H1 (cell line): ENCODE data around the gene HENMT1. TPM values are rescaled to one million over a fixed set of nuclear protein-coding genes. Genes with fewer than 3 reads are reported as not detected.

Experiments used
- CTCF ChIA-PET: fragments of 300-600 bp; sonication (Branson Sonifier 250); formaldehyde crosslinking; loops from one replicate; lab custom pipeline; 2021; ENCODE audit not compliant: partially characterized antibody; lab: Charles Lee
- POLR2A ChIA-PET: fragments of 300-600 bp; sonication (Branson Sonifier 250); formaldehyde crosslinking; loops from one replicate; lab custom pipeline; 2021; ENCODE audit warnings: inconsistent platforms; ENCODE audit not compliant: partially characterized antibody; lab: Charles Lee
- DNase-seq, 2 experiments: peaks; one replicate each; pipeline versions ENCODE4 v3.0.0 to v3.0.0-alpha.2; 2010 to 2022; ENCODE audit warnings: low spot score in 2 of 2, low read depth in 1 of 2, mixed read lengths in 1 of 2
- FAIRE-seq: peaks from 2 replicates; lab custom pipeline; 2011; peaks lifted over from hg19 to GRCh38; lab: Jason Lieb, UNC
- H2AFZ ChIP-seq: 2 replicates; pipeline ENCODE4 v1.8.1; 2012; ENCODE audit warnings: low read length, inconsistent platforms
- H2AK5ac ChIP-seq: 2 replicates; pipeline ENCODE4 v1.6.1; 2013; ENCODE audit warnings: low read depth, low read length
- H2BK120ac ChIP-seq: replicated peaks from 2 replicates; pipeline ENCODE3; 2013; ENCODE audit warnings: low read depth, low read length, inconsistent platforms
- H2BK12ac ChIP-seq: 2 replicates; pipeline ENCODE4 v1.6.1; 2013; ENCODE audit warnings: low read depth, low read length
- H2BK15ac ChIP-seq: 2 replicates; pipeline ENCODE4 v1.6.1; 2013; ENCODE audit warnings: low read length
- H2BK20ac ChIP-seq: 2 replicates; pipeline ENCODE4 v1.6.1; 2013; ENCODE audit warnings: low read length
- H2BK5ac ChIP-seq: 2 replicates; pipeline ENCODE4 v1.6.1; 2013; ENCODE audit warnings: low read depth, low read length
- H3K14ac ChIP-seq: 2 replicates; pipeline ENCODE4 v1.6.1; 2013; ENCODE audit warnings: inconsistent platforms; ENCODE audit not compliant: insufficient read length
- H3K18ac ChIP-seq: 2 replicates; pipeline ENCODE4 v1.6.1; 2013; ENCODE audit warnings: low read length; ENCODE audit errors: extremely low read depth
- H3K23ac ChIP-seq: 2 replicates; pipeline ENCODE4 v1.6.1; 2013; ENCODE audit warnings: inconsistent platforms; ENCODE audit not compliant: insufficient read length
- H3K23me2 ChIP-seq: 2 replicates; pipeline ENCODE4 v1.6.1; 2013; ENCODE audit warnings: low read depth, low read length
- H3K27ac ChIP-seq: 2 replicates; pipeline ENCODE4 v1.6.1; 2011; ENCODE audit warnings: low read depth, low read length, inconsistent platforms
- H3K27me3 ChIP-seq, 4 experiments: replicated peaks in 1 of 4; 1 replicate in 1 of 4; 2 replicates in 3 of 4; pipeline versions ENCODE4 v1.6.1 to v1.8.1; 2011 to 2013; ENCODE audit warnings: low read length in 3 of 4, mild to moderate bottlenecking in 3 of 4, inconsistent platforms in 2 of 4, mixed read lengths in 2 of 4, moderate library complexity in 1 of 4; ENCODE audit not compliant: control insufficient read depth in 3 of 4, insufficient read depth in 3 of 4; ENCODE audit errors: extremely low read depth in 1 of 4
- H3K36me3 ChIP-seq, 4 experiments: 2 replicates each; pipeline versions ENCODE4 v1.6.1 to v1.8.1; 2011 to 2013; ENCODE audit warnings: mild to moderate bottlenecking in 4 of 4, low read length in 3 of 4, moderate library complexity in 2 of 4, control low read depth in 1 of 4, inconsistent platforms in 1 of 4; ENCODE audit not compliant: insufficient read depth in 4 of 4, control insufficient read depth in 2 of 4
- H3K4ac ChIP-seq: replicated peaks from 2 replicates; pipeline ENCODE3; 2013; ENCODE audit warnings: low read length, low read depth, mixed read lengths, inconsistent platforms; ENCODE audit not compliant: insufficient read length
- H3K4me1 ChIP-seq, 4 experiments: replicated peaks in 1 of 4; 1 replicate in 1 of 4; 2 replicates in 3 of 4; pipeline versions ENCODE4 v1.6.1 to v1.8.1; 2011 to 2013; ENCODE audit warnings: low read length in 3 of 4, inconsistent platforms in 2 of 4, mixed read lengths in 1 of 4; ENCODE audit not compliant: insufficient read depth in 4 of 4, control insufficient read depth in 3 of 4
- H3K4me2 ChIP-seq, 2 experiments: 2 replicates each; pipeline versions ENCODE4 v1.6.1 to v1.8.1; 2011 to 2013; ENCODE audit warnings: low read depth in 2 of 2, low read length in 2 of 2, control low read depth in 1 of 2, inconsistent platforms in 1 of 2, mild to moderate bottlenecking in 1 of 2; ENCODE audit not compliant: insufficient read depth in 1 of 2
- H3K4me3 ChIP-seq, 4 experiments: fragments of 200-600, 300-600 bp in 1 of 4; sonication (generic), shearing (Covaris generic), sonication (Bioruptor Twin) in 1 of 4; 2 replicates each; pipeline versions ENCODE4 v1.5.1 to v1.8.1; 2011 to 2016; ENCODE audit warnings: low read length in 4 of 4, low read depth in 3 of 4, control low read depth in 2 of 4, inconsistent platforms in 2 of 4, mild to moderate bottlenecking in 2 of 4, mixed read lengths in 1 of 4, moderate library complexity in 1 of 4; ENCODE audit not compliant: insufficient read depth in 2 of 4; ENCODE audit errors: extremely low read depth in 1 of 4
- H3K56ac ChIP-seq: replicated peaks from 2 replicates; pipeline ENCODE3; 2013; ENCODE audit warnings: low read depth, mild to moderate bottlenecking, mixed read lengths, low read length, inconsistent platforms; ENCODE audit not compliant: insufficient read length
- H3K79me1 ChIP-seq: 2 replicates; pipeline ENCODE4 v1.6.1; 2013; ENCODE audit warnings: low read depth, low read length, control low read depth
- H3K79me2 ChIP-seq, 2 experiments: 2 replicates each; pipeline versions ENCODE4 v1.6.1 to v1.8.1; 2012 to 2013; ENCODE audit warnings: low read length in 2 of 2, mild to moderate bottlenecking in 2 of 2, inconsistent platforms in 1 of 2; ENCODE audit not compliant: insufficient read depth in 2 of 2, control insufficient read depth in 1 of 2
- H3K9ac ChIP-seq, 4 experiments: replicated peaks in 1 of 4; 1 replicate in 1 of 4; 2 replicates in 3 of 4; pipeline versions ENCODE4 v1.6.1 to v1.8.1; 2011 to 2013; ENCODE audit warnings: low read depth in 3 of 4, low read length in 3 of 4, control low read depth in 2 of 4, mild to moderate bottlenecking in 2 of 4, moderate library complexity in 2 of 4, inconsistent platforms in 1 of 4; ENCODE audit errors: extremely low read depth in 1 of 4
- H3K9me3 ChIP-seq, 2 experiments: 2 replicates each; pipeline versions ENCODE4 v1.6.1 to v1.8.1; 2012 to 2013; ENCODE audit warnings: mild to moderate bottlenecking in 2 of 2, moderate library complexity in 2 of 2, control low read depth in 1 of 2, inconsistent platforms in 1 of 2, low read depth in 1 of 2, low read length in 1 of 2, mixed read lengths in 1 of 2; ENCODE audit not compliant: insufficient read depth in 2 of 2
- H4K20me1 ChIP-seq, 2 experiments: replicated peaks in 1 of 2; 2 replicates each; pipeline versions ENCODE3 to v1.8.1; 2011 to 2013; ENCODE audit warnings: inconsistent platforms in 2 of 2, low read length in 2 of 2, mild to moderate bottlenecking in 1 of 2; ENCODE audit not compliant: insufficient read depth in 2 of 2, control insufficient read depth in 1 of 2
- H4K5ac ChIP-seq: 2 replicates; pipeline ENCODE4 v1.6.1; 2013; ENCODE audit warnings: low read length, low read depth, mixed read lengths, inconsistent platforms; ENCODE audit not compliant: insufficient read length
- H4K8ac ChIP-seq: 2 replicates; pipeline ENCODE4 v1.8.0; 2013; ENCODE audit warnings: mild to moderate bottlenecking, moderate library complexity, low read length, inconsistent platforms; ENCODE audit not compliant: insufficient read depth; ENCODE audit errors: extremely low read depth
- H4K91ac ChIP-seq: replicated peaks from 2 replicates; pipeline ENCODE3; 2013; ENCODE audit warnings: low read length, mixed read lengths, inconsistent platforms; ENCODE audit not compliant: insufficient read length
- ATF2 ChIP-seq: IDR thresholded peaks from 2 replicates; pipeline ENCODE4 v1.6.1; 2012; ENCODE audit warnings: low read length, inconsistent platforms
- BCL11A ChIP-seq, 2 experiments: IDR thresholded peaks; one replicate each; pipeline ENCODE4 v1.6.1; 2011; ENCODE audit warnings: low read depth in 2 of 2, low read length in 2 of 2, mild to moderate bottlenecking in 2 of 2
- HDAC6 ChIP-seq: IDR thresholded peaks from one replicate; pipeline ENCODE4 v1.7.1; 2012; ENCODE audit warnings: low read depth, mild to moderate bottlenecking, inconsistent platforms, low read length, moderate library complexity
- MAFK ChIP-seq: IDR thresholded peaks from 2 replicates; pipeline ENCODE4 v1.6.1; 2012; ENCODE audit warnings: low read depth, mild to moderate bottlenecking, improper control_type of control experiment, low read length
- SAP30 ChIP-seq: fragments of 300-600 bp; sonication (generic); IDR thresholded peaks from 2 replicates; pipeline ENCODE4 v1.7.1; 2012; ENCODE audit warnings: low read length, moderate library complexity, mild to moderate bottlenecking, inconsistent platforms; ENCODE audit not compliant: insufficient read depth, insufficient replicate concordance
- TBP ChIP-seq: IDR thresholded peaks from 2 replicates; pipeline ENCODE4 v1.6.1; 2011; ENCODE audit warnings: low read depth, low read length, improper control_type of control experiment
- TCF12 ChIP-seq: IDR thresholded peaks from 2 replicates; pipeline ENCODE4 v1.6.1; 2011; ENCODE audit warnings: low read depth, mild to moderate bottlenecking, low read length
- WGBS, 2 experiments: shearing (Covaris generic) in 1 of 2; methylation state at CpG; one replicate each; pipeline versions ENCODE4 v1.1.6 to v1.1.7; 2013 to 2015; ENCODE audit warnings: low lambda C conversion rate in 2 of 2, mixed read lengths in 2 of 2, inconsistent platforms in 1 of 2, low coverage in 1 of 2, missing lambda C conversion rate in 1 of 2; ENCODE audit not compliant: insufficient replicate concordance in 2 of 2, insufficient coverage in 1 of 2, insufficient read length in 1 of 2; ENCODE audit errors: extremely low coverage in 1 of 2, missing lambda C conversion rate in 1 of 2; 5-methylcytosine and 5-hydroxymethylcytosine counted together
- polyA plus RNA-seq, 7 experiments: library from polyadenylated mRNA; depleted of rRNA in 3 of 7; stranded (reverse) in 5 of 7; unstranded in 2 of 7; fragments of >200 nt in 5 of 7; fragments of 200-250 nt in 2 of 7; gene quantifications; 1 replicate in 5 of 7; 2 replicates in 1 of 7; 4 replicates in 1 of 7; pipeline versions ENCODE4 v1.2.1 to v1.2.3, GENCODE V29; 2011 to 2013; ENCODE audit warnings: missing spikeins in 2 of 7, mixed read lengths in 2 of 7
- total RNA-seq: library from RNA; stranded (reverse); fragmentation: NEBNext Ultra II Directional; extraction: Animal tissue kit (Norgen Biotek cat#: 25700); gene quantifications from 2 replicates; pipeline ENCODE4 v1.2.1, GENCODE V29; 2021

HENMT1 gene
- total and polyA plus RNA-seq, 2 of the 8 experiments (the other 6 are each of a cell fraction or from before 2014, with no cell fraction given) = 2.9 to 5.6 TPM

GRCh38 chr1:108617008-108617723, 43.7 kb downstream of the HENMT1 start:
- H3K27ac ChIP-seq = no peak overlapping the region
- no peak for FAIRE-seq
- no peak overlapping the region for H2BK12ac ChIP-seq
- H2AFZ ChIP-seq = no peak overlapping the region
- no peak overlapping the region for H3K9ac ChIP-seq
- H2AK5ac ChIP-seq = no peak overlapping the region
- no peak overlapping the region for H3K4me3 ChIP-seq
- no peak overlapping the region for H3K56ac ChIP-seq
- no peak overlapping the region for H2BK20ac ChIP-seq
- DNase-seq = no peak
- H3K79me1 ChIP-seq = no peaks in the 10 kb centered on the region
- no peak overlapping the region for H3K23ac ChIP-seq
- H4K20me1 ChIP-seq = no peaks in the 10 kb centered on the region
- H3K14ac ChIP-seq = no peak overlapping the region
- no peak overlapping the region for H3K4ac ChIP-seq
- H3K27me3 ChIP-seq = no peaks in the 10 kb centered on the region
- no peak overlapping the region for H3K18ac ChIP-seq
- no peaks in the 10 kb centered on the region for H3K79me2 ChIP-seq
- no peak overlapping the region for H2BK15ac ChIP-seq
- no peak overlapping the region for H2BK120ac ChIP-seq
- no peak overlapping the region for H2BK5ac ChIP-seq
- H3K4me1 ChIP-seq = no peaks in the 10 kb centered on the region
- ChIA-PET CTCF (interaction anchor here (1.3 kb wide), 1 partner anchor 26 kb away, joined by 4 read pairs; no protein-coding TSS in a partner anchor), POLR2A (interaction anchor here (0.8 kb wide), 1 partner anchor 76 kb away, joined by 4 read pairs; the partner anchor contains the start of gene PRPF38B)
- no peaks in the 10 kb centered on the region for H3K9me3 ChIP-seq
- no peak overlapping the region for H3K4me2 ChIP-seq
- no peaks in the 10 kb centered on the region for H3K23me2 ChIP-seq
- no peak overlapping the region for H4K8ac ChIP-seq
- no peak overlapping the region for H4K5ac ChIP-seq
- H4K91ac ChIP-seq = no peak overlapping the region
- peaks cover 0 to 9% (median 0%) of the 10 kb centered on the region in 4 experiments; a peak in 3 of 8 replicates for H3K36me3 ChIP-seq
- 91% methylated on average over 8 of the region's 8 CpGs; no CpG with 5 or more reads in 1 of the 2 experiments for WGBS, 2 experiments
- TF ChIP-seq BCL11A (IDR thresholded peaks at IDR 0.05; ENCODE audit: low read depth in 2 of 2, low read length in 2 of 2) (no peak), TBP (no peak), HDAC6 (no peak), SAP30 (no peak), TCF12 (no peak), ATF2 (no peak), MAFK (no peak)
